GM23338 (cell line): ENCODE measurements around the gene POLA1.
A peak's percentile ranks its signal among the peaks of the same experiment; 100 is the strongest.

Experiments used
- CTCF ChIP-seq, 2 experiments: fragments of 200-600 bp in 1 of 2; sonication (generic) in 1 of 2; conservative IDR thresholded peaks; 2 replicates each; pipeline versions ENCODE4 v1.5.1 to v1.6.1; 2016 to 2017; ENCODE audit warnings: antibody characterized with exemption in 2 of 2, low read depth in 2 of 2, mild to moderate bottlenecking in 2 of 2, moderate library complexity in 1 of 2
- EZH2 ChIP-seq: fragments of 200-600 bp; sonication (generic); IDR thresholded peaks from one replicate; pipeline ENCODE4 v1.8.0; 2017; ENCODE audit warnings: antibody characterized with exemption, mild to moderate bottlenecking, low read depth; ENCODE audit not compliant: unreplicated experiment
- POLR2AphosphoS5 ChIP-seq: IDR thresholded peaks from 2 replicates; pipeline ENCODE4 v1.6.1; 2016; ENCODE audit warnings: antibody characterized with exemption, low read depth

- TF ChIP-seq CTCF (conservative IDR thresholded peaks at IDR 0.05; ENCODE audit: low read depth in 2 of 2) (no peak), EZH2 (peak; percentile 65), POLR2AphosphoS5 (no peak)
Measured at GRCh38 chrX:25012793-25013631, 319.3 kb downstream of the POLA1 start.
